H54 (cell line): ENCODE measurements around the gene KRAS.
A peak's percentile ranks its signal among the peaks of the same experiment; 100 is the strongest.

Experiments used
- DNase-seq: peaks from one replicate; pipeline ENCODE4 v3.0.0; 2011; ENCODE audit warnings: low spot score, mixed read lengths; ENCODE audit not compliant: insufficient read length
- FAIRE-seq: peaks from 3 replicates; lab custom pipeline; 2011; peaks lifted over from hg19 to GRCh38; lab: Jason Lieb, UNC
- POLR2A ChIP-seq: IDR thresholded peaks from 2 replicates; pipeline ENCODE4 v1.6.1; 2011; ENCODE audit warnings: low read depth, mild to moderate bottlenecking, low read length

KRAS gene

GRCh38 chr12:25248137-25248536 is 2.6 kb downstream of the KRAS start:
- no peak for DNase-seq
- FAIRE-seq = no peak
- no peak for TF ChIP-seq POLR2A

- FAIRE-seq (no peak), DNase-seq (no peak)
- TF ChIP-seq POLR2A = no peak
Observed at GRCh38 chr12:25245491-25245890, 5.2 kb downstream of the KRAS start.

- FAIRE-seq = no peak
- TF ChIP-seq POLR2A = no peak
- no peak for DNase-seq
Observed at GRCh38 chr12:25243680-25243990, 7.1 kb downstream of the KRAS start.

GRCh38 chr12:25242981-25243679 is 7.6 kb downstream of the KRAS start:
- DNase-seq (no peak), FAIRE-seq (no peak)
- no peak for TF ChIP-seq POLR2A

GRCh38 chr12:25241167-25242020 is 9.3 kb downstream of the KRAS start:
- FAIRE-seq (no peak), DNase-seq (no peak)
- TF ChIP-seq POLR2A = no peak

- TF ChIP-seq POLR2A = no peak
- FAIRE-seq (no peak), DNase-seq (no peak)
Observed at GRCh38 chr12:25236626-25237025, 14.1 kb downstream of the KRAS start.

GRCh38 chr12:25236190-25236589 is 14.5 kb downstream of the KRAS start:
- TF ChIP-seq POLR2A = no peak
- DNase-seq = no peak
- FAIRE-seq = peak; percentile 87

GRCh38 chr12:25213338-25213737 is 37.4 kb downstream of the KRAS start:
- FAIRE-seq = no peak
- no peak for TF ChIP-seq POLR2A
- DNase-seq = no peak

GRCh38 chr12:25208554-25208953 is 42.2 kb downstream of the KRAS start:
- no peak for TF ChIP-seq POLR2A
- FAIRE-seq (no peak), DNase-seq (no peak)

- DNase-seq (no peak), FAIRE-seq (peak; percentile 23)
- TF ChIP-seq POLR2A = no peak
Observed at GRCh38 chr12:25207846-25208245, 42.9 kb downstream of the KRAS start.

GRCh38 chr12:25207411-25207810 is 43.3 kb downstream of the KRAS start:
- DNase-seq (no peak), FAIRE-seq (no peak)
- no peak for TF ChIP-seq POLR2A

GRCh38 chr12:25202137-25202536 is 48.6 kb downstream of the KRAS start:
- FAIRE-seq (no peak), DNase-seq (no peak)
- TF ChIP-seq POLR2A = no peak

- DNase-seq = no peak
- no peak for TF ChIP-seq POLR2A
- peak; percentile 15 for FAIRE-seq
Observed at GRCh38 chr12:25200703-25201102, 50.0 kb downstream of the KRAS start.

- DNase-seq = no peak
- TF ChIP-seq POLR2A = no peak
- no peak for FAIRE-seq
Observed at GRCh38 chr12:25197608-25198007, 53.1 kb downstream of the KRAS start.
